Stimulated activated CD8-positive, alpha-beta memory T cell treated with anti-CD3 and anti-CD28 coated beads, Interleukin-4, amount 100 ng/mL, for 48 hours (primary cell): ENCODE data around the gene PACS1.
A peak's percentile ranks its signal among the peaks of the same experiment; 100 is the strongest.
"Not testable (repeated sequence)": the region's sequence is repeated elsewhere in the genome, so short reads cannot be mapped to it uniquely, and the experiment has no call there.

Source experiments
- DNase-seq: peaks from one replicate; pipeline ENCODE4 v3.0.0-alpha.2; 2020

Gene PACS1

GRCh38 chr11:66263231-66263630, 193.2 kb downstream of the PACS1 start:
- DNase-seq, result no peak

GRCh38 chr11:66263785-66264184, 193.7 kb downstream of the PACS1 start:
- DNase-seq, result no peak

- no peak for DNase-seq
Observed at GRCh38 chr11:66264383-66264782, 194.3 kb downstream of the PACS1 start.

GRCh38 chr11:66264914-66265313, 194.8 kb downstream of the PACS1 start:
- DNase-seq, result peak; percentile 72

- DNase-seq, result no peak
Observed at GRCh38 chr11:66265531-66266377, 195.7 kb downstream of the PACS1 start.

GRCh38 chr11:66266378-66267038, 196.4 kb downstream of the PACS1 start:
- DNase-seq, result no peak

- DNase-seq, result no peak
Observed at GRCh38 chr11:66267039-66267378, 196.9 kb downstream of the PACS1 start.

- peak; percentile 93 for DNase-seq
Observed at GRCh38 chr11:66267379-66268243, 197.5 kb downstream of the PACS1 start.

- DNase-seq, result peak; percentile 100
Observed at GRCh38 chr11:66268244-66268951, 198.3 kb downstream of the PACS1 start, which contains the start of gene RAB1B. Gene RAB1B, plus strand, starts transcription at chr11:66268639. Its CDS starts 41 bp downstream, at chr11:66268680.

GRCh38 chr11:66268952-66269905, 199.2 kb downstream of the PACS1 start:
- DNase-seq, result peak; percentile 42

GRCh38 chr11:66271816-66272215, 201.7 kb downstream of the PACS1 start:
- no peak for DNase-seq

- DNase-seq, result no peak
Observed at GRCh38 chr11:66272596-66272995, 202.5 kb downstream of the PACS1 start.

GRCh38 chr11:66274219-66274618, 204.1 kb downstream of the PACS1 start:
- DNase-seq, result no peak

- no peak for DNase-seq
Observed at GRCh38 chr11:66275396-66275795, 205.3 kb downstream of the PACS1 start.

GRCh38 chr11:66275984-66276612, 206.0 kb downstream of the PACS1 start:
- no peak for DNase-seq

GRCh38 chr11:66276619-66277018, 206.5 kb downstream of the PACS1 start:
- DNase-seq, result not testable (repeated sequence)

GRCh38 chr11:66277064-66277463, 207.0 kb downstream of the PACS1 start:
- not testable (repeated sequence) for DNase-seq

- peak; percentile 54 for DNase-seq
Observed at GRCh38 chr11:66277471-66278362, 207.6 kb downstream of the PACS1 start, which contains the start of gene CNIH2. Gene CNIH2, plus strand, starts transcription at chr11:66278175. Its CDS starts 282 bp downstream, at chr11:66278457.

GRCh38 chr11:66278363-66279091, 208.5 kb downstream of the PACS1 start:
- DNase-seq, result no peak
